SU-DHL-6 (cell line): ENCODE results near the gene CCDC142.
A peak's percentile ranks its signal among the peaks of the same experiment; 100 is the strongest.

Source experiments
- H2AFZ ChIP-seq: fragments of 200-600 bp; sonication (generic); 2 replicates; pipeline ENCODE4 v1.6.1; 2014; ENCODE audit warnings: low read depth, mild to moderate bottlenecking, moderate library complexity, mixed read lengths, antibody characterized with exemption, low read length; ENCODE audit not compliant: severe bottlenecking
- H3F3A ChIP-seq: fragments of 200-600 bp; shearing (Covaris generic); 2 replicates; pipeline ENCODE4 v1.6.0; 2016; ENCODE audit warnings: antibody characterized with exemption, mild to moderate bottlenecking; ENCODE audit not compliant: insufficient read depth
- H3K27ac ChIP-seq: fragments of 200-600 bp; sonication (generic); 2 replicates; pipeline ENCODE4 v1.5.1; 2016; ENCODE audit warnings: low read depth, mild to moderate bottlenecking, low read length, moderate library complexity, mixed read lengths
- H3K27me3 ChIP-seq: fragments of 200-600 bp; sonication (generic), shearing (Covaris generic); 2 replicates; pipeline ENCODE4 v1.6.0; 2014; ENCODE audit warnings: mild to moderate bottlenecking, low read length
- H3K36me3 ChIP-seq: fragments of 200-600 bp; sonication (generic); 2 replicates; pipeline ENCODE4 v1.6.1; 2014; ENCODE audit warnings: mild to moderate bottlenecking, low read length, mixed read lengths
- H3K4me2 ChIP-seq: fragments of 300-600, 200-600 bp; shearing (Covaris generic), sonication (generic); 2 replicates; pipeline ENCODE4 v1.6.0; 2014; ENCODE audit warnings: low read length, low read depth, mild to moderate bottlenecking; ENCODE audit not compliant: poor library complexity, severe bottlenecking
- H3K4me3 ChIP-seq: fragments of 200-600 bp; sonication (generic); 2 replicates; pipeline ENCODE4 v1.5.1; 2014; ENCODE audit warnings: antibody characterized with exemption, low read length, mild to moderate bottlenecking, mixed read lengths; ENCODE audit not compliant: insufficient read depth, poor library complexity, severe bottlenecking
- H3K79me2 ChIP-seq: fragments of 200-600 bp; sonication (generic); 2 replicates; pipeline ENCODE4 v1.6.1; 2014; ENCODE audit warnings: mild to moderate bottlenecking, low read length, moderate library complexity; ENCODE audit not compliant: insufficient read depth
- H3K9ac ChIP-seq: fragments of 200-600 bp; sonication (generic); 2 replicates; pipeline ENCODE4 v1.7.0; 2014; ENCODE audit warnings: mild to moderate bottlenecking, low read length
- H3K9me2 ChIP-seq: fragments of 200-600 bp; sonication (generic); replicated peaks from 2 replicates; pipeline ENCODE4 v1.6.1; 2014; ENCODE audit warnings: low read length; ENCODE audit not compliant: insufficient read depth
- H3K9me3 ChIP-seq: fragments of 200-600 bp; sonication (generic); 2 replicates; pipeline ENCODE4 v1.6.1; 2014; ENCODE audit warnings: low read length, mixed read lengths; ENCODE audit not compliant: insufficient read depth
- H4K20me1 ChIP-seq: fragments of 200-600 bp; sonication (generic); 2 replicates; pipeline ENCODE4 v1.6.1; 2014; ENCODE audit warnings: low read depth, mild to moderate bottlenecking, antibody characterized with exemption, low read length, moderate library complexity, mixed read lengths
- EZH2phosphoT487 ChIP-seq: fragments of 200-600 bp; sonication (generic), shearing (Covaris generic); conservative IDR thresholded peaks from 2 replicates; pipeline ENCODE4 v1.6.1; 2018; ENCODE audit warnings: mild to moderate bottlenecking, antibody characterized with exemption, low read length, moderate library complexity, mixed read lengths
- TF ChIP-seq, protein P1 (sequence below): fragments of 200-600 bp; sonication (generic); IDR thresholded peaks from one replicate; pipeline ENCODE4 v1.5.1; 2017; ENCODE audit warnings: antibody characterized with exemption, mild to moderate bottlenecking, low read length, moderate library complexity; ENCODE audit not compliant: insufficient read depth, poor library complexity, severe bottlenecking

Gene CCDC142

DNA sequence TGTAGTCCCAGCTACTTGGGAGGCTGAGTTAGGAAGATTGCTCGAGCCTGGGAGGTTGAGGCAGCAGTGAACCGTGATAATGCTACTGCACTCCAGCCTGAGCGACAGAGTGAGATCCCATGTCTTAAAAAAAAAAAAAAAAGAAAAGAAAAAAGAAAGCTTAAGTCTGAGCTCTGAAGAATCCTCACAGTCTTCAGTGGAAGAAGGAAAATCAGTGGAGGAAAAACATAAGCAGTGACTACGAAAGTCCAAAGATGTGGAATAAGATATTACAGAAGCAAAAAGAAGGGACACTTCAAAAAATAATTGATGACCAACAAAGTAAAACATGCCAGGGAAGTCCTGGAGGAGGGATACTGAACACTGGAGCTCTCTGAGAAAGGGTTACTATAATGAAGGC lies 27.5 kb upstream of the CCDC142 start:
- Histone ChIP-seq H3K9me3 (no peaks in the 10 kb centered on the region), H2AFZ (no peak overlapping the region), H3K27ac (no peak overlapping the region), H3K27me3 (no peaks in the 10 kb centered on the region), H3K4me2 (no peak overlapping the region), H3F3A (peaks cover 4% of the 10 kb centered on the region; the same call in 1 of the 2 replicates), H4K20me1 (no peaks in the 10 kb centered on the region), H3K79me2 (0 out of 2 replicates have a peak, but pooled peaks cover 3% of the 10 kb centered on the region), H3K9ac (no peak overlapping the region), H3K36me3 (no peaks in the 10 kb centered on the region), H3K9me2 (no peaks in the 10 kb centered on the region), H3K4me3 (no peak overlapping the region)
- no peak for TF ChIP-seq EZH2phosphoT487
- TF ChIP-seq, protein P1, sequence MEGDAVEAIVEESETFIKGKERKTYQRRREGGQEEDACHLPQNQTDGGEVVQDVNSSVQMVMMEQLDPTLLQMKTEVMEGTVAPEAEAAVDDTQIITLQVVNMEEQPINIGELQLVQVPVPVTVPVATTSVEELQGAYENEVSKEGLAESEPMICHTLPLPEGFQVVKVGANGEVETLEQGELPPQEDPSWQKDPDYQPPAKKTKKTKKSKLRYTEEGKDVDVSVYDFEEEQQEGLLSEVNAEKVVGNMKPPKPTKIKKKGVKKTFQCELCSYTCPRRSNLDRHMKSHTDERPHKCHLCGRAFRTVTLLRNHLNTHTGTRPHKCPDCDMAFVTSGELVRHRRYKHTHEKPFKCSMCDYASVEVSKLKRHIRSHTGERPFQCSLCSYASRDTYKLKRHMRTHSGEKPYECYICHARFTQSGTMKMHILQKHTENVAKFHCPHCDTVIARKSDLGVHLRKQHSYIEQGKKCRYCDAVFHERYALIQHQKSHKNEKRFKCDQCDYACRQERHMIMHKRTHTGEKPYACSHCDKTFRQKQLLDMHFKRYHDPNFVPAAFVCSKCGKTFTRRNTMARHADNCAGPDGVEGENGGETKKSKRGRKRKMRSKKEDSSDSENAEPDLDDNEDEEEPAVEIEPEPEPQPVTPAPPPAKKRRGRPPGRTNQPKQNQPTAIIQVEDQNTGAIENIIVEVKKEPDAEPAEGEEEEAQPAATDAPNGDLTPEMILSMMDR: no peak

DNA sequence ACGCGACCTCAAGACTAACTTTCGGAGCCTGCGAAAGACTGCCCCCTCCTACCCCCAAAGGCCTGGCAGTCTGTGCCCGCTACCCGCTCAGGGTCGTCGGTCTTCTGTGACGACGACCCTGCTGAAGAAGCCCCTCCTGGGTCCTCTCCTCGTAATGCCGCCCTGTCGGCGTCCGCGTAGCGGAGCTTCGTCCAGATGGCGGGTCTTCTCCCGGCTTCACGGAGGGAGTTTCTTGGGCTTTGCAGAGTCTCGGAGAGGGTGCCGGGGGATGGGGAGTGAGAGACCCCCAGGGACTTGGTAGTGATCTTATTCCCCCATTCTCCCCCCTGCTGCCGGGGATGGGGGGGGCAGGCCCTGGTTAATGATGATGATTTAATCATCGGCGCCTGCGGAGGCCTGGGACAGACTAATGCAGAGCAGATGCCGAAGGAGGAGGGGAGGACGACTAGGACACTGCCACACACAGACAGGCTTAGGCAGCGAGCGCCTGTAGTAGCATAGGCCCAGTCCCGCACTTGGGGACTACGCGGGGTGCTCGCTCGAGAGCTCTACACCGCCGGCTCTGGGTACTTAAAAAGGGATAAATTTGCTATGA lies 25.2 kb upstream of the CCDC142 start:
- Histone ChIP-seq H3K9me2 (no peaks in the 10 kb centered on the region), H4K20me1 (no peaks in the 10 kb centered on the region), H3K36me3 (no peaks in the 10 kb centered on the region), H3K27ac (peak overlapping the region; percentile 90), H3F3A (peaks cover 4% of the 10 kb centered on the region; the same call in 1 of the 2 replicates), H3K9ac (peak overlapping the region; percentile 68), H3K9me3 (no peaks in the 10 kb centered on the region), H3K79me2 (0 out of 2 replicates have a peak, but pooled peaks cover 3% of the 10 kb centered on the region), H3K4me2 (peak overlapping the region; percentile 66), H3K4me3 (peak overlapping the region; percentile 70), H2AFZ (peak overlapping the region; percentile 98), H3K27me3 (no peaks in the 10 kb centered on the region)
- TF ChIP-seq EZH2phosphoT487: no peak

DNA sequence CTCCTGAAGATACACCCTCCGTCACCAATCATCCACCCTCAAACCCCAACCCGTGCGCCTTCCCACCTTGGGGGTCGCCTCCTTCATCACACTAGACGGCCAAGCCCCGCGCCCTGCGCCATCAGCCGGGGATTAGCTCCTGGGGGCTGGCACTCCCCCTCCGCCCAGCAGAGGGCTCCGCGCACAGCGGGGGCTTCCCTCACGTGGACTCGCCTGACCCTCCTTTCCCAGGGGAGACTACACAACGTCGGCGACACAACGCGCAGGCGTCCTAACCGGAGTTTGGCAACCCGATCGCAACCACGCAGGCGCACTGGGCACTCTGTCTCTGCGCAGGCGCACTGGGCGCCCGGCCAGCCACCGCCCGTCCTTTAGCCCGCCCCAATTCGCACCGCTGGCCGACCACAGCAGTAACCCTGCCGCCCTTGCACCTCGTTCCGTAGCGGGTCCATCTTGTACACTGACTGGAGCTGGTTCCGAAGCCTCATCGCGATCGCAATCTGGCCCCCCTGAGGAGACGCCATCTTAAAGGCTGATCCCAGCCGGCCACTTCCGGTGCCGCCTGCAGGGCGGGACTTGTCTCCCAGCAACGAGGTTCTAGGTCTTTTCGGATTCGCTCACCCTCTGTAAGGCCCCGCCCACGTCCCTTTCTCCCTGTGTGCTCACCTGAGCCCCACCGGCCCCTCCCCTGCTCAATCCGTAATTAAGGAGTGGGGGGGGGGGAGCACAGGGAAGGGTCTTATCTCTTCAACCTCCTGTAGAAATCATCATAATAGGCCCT lies 24.5 kb upstream of the CCDC142 start, which contains the start of gene PCGF1:
TSS of gene PCGF1 (minus strand) at position 551 of the 781 bp plus-strand sequence. CDS start at position 524, 27 bp downstream.
- Histone ChIP-seq H3K4me2 (peak within 1 kb of the TSS; percentile 66), H3K9me2 (no peaks in the 10 kb centered on the region), H3K4me3 (peak within 1 kb of the TSS; percentile 70), H3K79me2 (0 out of 2 replicates have a peak, but pooled peaks cover 3% of the 10 kb centered on the region), H4K20me1 (no peaks in the 10 kb centered on the region), H2AFZ (peak within 1 kb of the TSS; percentile 98), H3K9me3 (no peaks in the 10 kb centered on the region), H3F3A (peaks cover 4% of the 10 kb centered on the region; the same call in 1 of the 2 replicates), H3K9ac (peak within 1 kb of the TSS; percentile 68), H3K27ac (peak within 1 kb of the TSS; percentile 90), H3K36me3 (no peaks in the 10 kb centered on the region), H3K27me3 (no peaks in the 10 kb centered on the region)
- TF ChIP-seq, protein P1: peak; percentile 68
- no peak for TF ChIP-seq EZH2phosphoT487
